HepG2 (cell line): Measurements from ENCODE around the gene INPP5K. TPM values are rescaled to one million over a fixed set of nuclear protein-coding genes. Genes with fewer than 3 reads are reported as not detected.
A peak's percentile ranks its signal among the peaks of the same experiment; 100 is the strongest.

Experiments used
- ATM ChIP-seq: fragments of 450-650 bp; IDR thresholded peaks from 2 replicates; pipeline ENCODE4 v1.7.1; 2017; ENCODE audit warnings: mild to moderate bottlenecking, borderline replicate concordance
- FOSL2 ChIP-seq: sonication (generic); formaldehyde crosslinking; IDR thresholded peaks from 2 replicates; pipeline ENCODE4 v1.4.0; 2020; ENCODE audit warnings: missing genetic modification reagents
- MEIS1 ChIP-seq: sonication (generic); formaldehyde crosslinking; IDR thresholded peaks from 2 replicates; pipeline ENCODE4 v1.9.0; 2021; ENCODE audit warnings: mild to moderate bottlenecking, missing genetic modification reagents, moderate library complexity, borderline replicate concordance
- MTA3 ChIP-seq: sonication (generic); formaldehyde crosslinking; IDR thresholded peaks from 2 replicates; pipeline ENCODE4 v1.4.0; 2020; ENCODE audit warnings: missing genetic modification reagents
- NBN ChIP-seq: fragments of 450-650 bp; conservative IDR thresholded peaks from 2 replicates; pipeline ENCODE4 v1.6.1; 2017
- ONECUT2 ChIP-seq: sonication (generic); formaldehyde crosslinking; IDR thresholded peaks from 2 replicates; pipeline ENCODE4 v1.4.0; 2020; ENCODE audit warnings: missing genetic modification reagents
- PATZ1 ChIP-seq: sonication (generic); formaldehyde crosslinking; IDR thresholded peaks from 2 replicates; pipeline ENCODE4 v1.4.0; 2020; ENCODE audit warnings: missing genetic modification reagents
- PRMT3 ChIP-seq: sonication (generic); formaldehyde crosslinking; IDR thresholded peaks from 2 replicates; pipeline ENCODE4 v1.8.1; 2022; ENCODE audit warnings: low read depth, mild to moderate bottlenecking, moderate library complexity, missing genetic modification reagents, borderline replicate concordance
- RBFOX2 ChIP-seq: fragments of 200-400 bp; formaldehyde crosslinking; IDR thresholded peaks from 2 replicates; pipeline ENCODE4 v1.6.1; 2017; ENCODE audit warnings: low read depth, mild to moderate bottlenecking, low read length
- SAP130 ChIP-seq: IDR thresholded peaks from 2 replicates; pipeline ENCODE4 v1.6.1; 2016; ENCODE audit warnings: low read depth
- TCF12 ChIP-seq, 2 experiments: fragments of 450-650 bp in 1 of 2; sonication (generic) in 1 of 2; formaldehyde crosslinking in 1 of 2; IDR thresholded peaks; 2 replicates each; pipeline versions ENCODE4 v1.6.1 to v1.8.0; 2017 to 2022; ENCODE audit warnings: antibody characterized with exemption in 1 of 2, mild to moderate bottlenecking in 1 of 2, missing genetic modification reagents in 1 of 2, moderate library complexity in 1 of 2
- ZIK1 ChIP-seq: sonication (generic); formaldehyde crosslinking; IDR thresholded peaks from 2 replicates; pipeline ENCODE4 v1.5.0; 2020; ENCODE audit warnings: mild to moderate bottlenecking, low read depth, missing genetic modification reagents, borderline replicate concordance
- ZNF101 ChIP-seq: sonication (generic); formaldehyde crosslinking; IDR thresholded peaks from 2 replicates; pipeline ENCODE4 v1.4.0; 2020; ENCODE audit warnings: mild to moderate bottlenecking, low read depth, missing genetic modification reagents, borderline replicate concordance
- ZNF235 ChIP-seq: sonication (generic); formaldehyde crosslinking; IDR thresholded peaks from 2 replicates; pipeline ENCODE4 v1.8.1; 2023; ENCODE audit warnings: mild to moderate bottlenecking, missing genetic modification reagents, borderline replicate concordance
- ZNF253 ChIP-seq: sonication (generic); formaldehyde crosslinking; IDR thresholded peaks from 2 replicates; pipeline ENCODE4 v1.8.0; 2022; ENCODE audit warnings: mild to moderate bottlenecking, missing genetic modification reagents, borderline replicate concordance
- ZNF652 ChIP-seq: IDR thresholded peaks from 2 replicates; pipeline ENCODE4 v1.6.1; 2016; ENCODE audit warnings: low read depth, borderline replicate concordance
- ZNF704 ChIP-seq: sonication (generic); formaldehyde crosslinking; IDR thresholded peaks from 2 replicates; pipeline ENCODE4 v1.8.1; 2023; ENCODE audit warnings: mild to moderate bottlenecking, inconsistent platforms, moderate library complexity, missing genetic modification reagents, borderline replicate concordance
- ZNF761 ChIP-seq: sonication (generic); formaldehyde crosslinking; conservative IDR thresholded peaks from 2 replicates; pipeline ENCODE4 v1.4.0; 2020; ENCODE audit warnings: mild to moderate bottlenecking, missing genetic modification reagents
- polyA plus RNA-seq, 8 experiments: library from polyadenylated mRNA; depleted of rRNA in 3 of 8; stranded (reverse) in 7 of 8; unstranded in 1 of 8; fragments of >200 nt; fragmentation: Illumina TruSeq in 4 of 8; extraction: Trizol in 4 of 8; gene quantifications; 2 replicates each; pipeline versions ENCODE4 v1.2.1 to v1.2.3, GENCODE V29; 2011 to 2016; ENCODE audit warnings: low read depth in 4 of 8, missing spikeins in 1 of 8, mixed read lengths in 1 of 8; ENCODE audit not compliant: insufficient read depth in 1 of 8
- total RNA-seq, 5 experiments: library from RNA; depleted of rRNA; stranded (reverse); fragments of >200 nt; fragmentation: Illumina TruSeq; extraction: Trizol; gene quantifications; 2 replicates each; pipeline ENCODE4 v1.2.3, GENCODE V29; 2016; ENCODE audit warnings: low read depth in 1 of 5
- TF ChIP-seq, protein P1 (sequence below): sonication (generic); formaldehyde crosslinking; IDR thresholded peaks from 2 replicates; pipeline ENCODE4 v1.4.0; 2020; ENCODE audit warnings: mild to moderate bottlenecking, missing genetic modification reagents, borderline replicate concordance

The INPP5K gene
- total and polyA plus RNA-seq, 2 of the 13 experiments (the other 11 are each of a cell fraction or from before 2014, with no cell fraction given): 4.8 to 9.6 TPM

DNA sequence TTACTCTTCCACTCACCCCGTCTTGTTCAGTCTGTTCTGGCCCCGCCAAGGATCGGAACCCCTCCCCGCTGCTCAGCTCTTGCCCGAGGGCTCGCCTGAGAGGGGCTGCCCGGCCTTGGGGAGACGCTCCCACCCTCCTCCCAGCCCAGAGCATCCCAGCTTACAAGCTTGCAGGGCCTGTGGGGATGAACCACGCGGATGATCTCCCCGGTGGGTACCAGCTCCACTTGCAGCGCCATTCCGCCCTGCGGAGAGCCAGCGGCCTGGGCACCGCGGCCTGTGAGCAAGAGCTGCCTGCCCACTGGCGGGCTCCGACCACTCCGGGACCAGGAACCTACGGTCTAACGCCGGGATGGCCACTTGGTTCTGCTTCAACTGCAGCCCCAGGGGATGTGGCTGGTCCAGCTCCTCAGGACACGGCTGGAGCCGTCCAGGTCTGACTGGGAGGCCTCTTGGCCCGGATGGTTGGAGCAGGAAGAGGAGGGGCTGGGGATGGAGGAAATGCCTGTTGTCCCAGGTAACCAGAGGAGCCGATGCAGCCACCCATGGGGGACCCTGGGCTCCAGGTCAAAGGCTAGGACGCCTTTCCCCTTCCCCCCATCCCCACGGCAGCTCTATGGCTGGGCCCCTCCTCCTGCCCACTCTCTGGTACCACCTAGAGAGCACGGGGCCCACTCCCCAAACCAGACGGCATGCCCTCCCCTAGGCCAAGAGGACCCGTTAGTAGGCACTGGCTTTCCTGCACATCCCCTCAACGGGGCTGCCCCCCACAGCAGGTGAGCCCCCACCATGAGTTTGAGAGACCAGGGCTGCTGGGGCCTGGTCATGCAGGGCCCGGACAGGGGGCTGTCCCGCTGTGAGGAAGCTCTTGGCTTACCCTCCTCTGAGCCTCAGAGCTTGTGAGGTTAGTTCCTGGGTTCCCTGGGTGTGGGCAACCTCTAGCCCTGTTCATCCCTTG, 23.9 kb downstream of the INPP5K start, which contains the start of gene MYO1C (continued):
- TF ChIP-seq, protein P1, sequence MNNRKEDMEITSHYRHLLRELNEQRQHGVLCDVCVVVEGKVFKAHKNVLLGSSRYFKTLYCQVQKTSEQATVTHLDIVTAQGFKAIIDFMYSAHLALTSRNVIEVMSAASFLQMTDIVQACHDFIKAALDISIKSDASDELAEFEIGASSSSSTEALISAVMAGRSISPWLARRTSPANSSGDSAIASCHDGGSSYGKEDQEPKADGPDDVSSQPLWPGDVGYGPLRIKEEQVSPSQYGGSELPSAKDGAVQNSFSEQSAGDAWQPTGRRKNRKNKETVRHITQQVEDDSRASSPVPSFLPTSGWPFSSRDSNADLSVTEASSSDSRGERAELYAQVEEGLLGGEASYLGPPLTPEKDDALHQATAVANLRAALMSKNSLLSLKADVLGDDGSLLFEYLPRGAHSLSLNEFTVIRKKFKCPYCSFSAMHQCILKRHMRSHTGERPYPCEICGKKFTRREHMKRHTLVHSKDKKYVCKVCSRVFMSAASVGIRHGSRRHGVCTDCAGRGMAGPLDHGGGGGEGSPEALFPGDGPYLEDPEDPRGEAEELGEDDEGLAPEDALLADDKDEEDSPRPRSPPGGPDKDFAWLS (CRISPR knock-in tag): 0 out of 2 replicates have a peak, but pooled peaks have one; percentile 41
- 0 out of 2 replicates have a peak, but pooled peaks have one; percentile 23 for TF ChIP-seq RBFOX2
- TF ChIP-seq PRMT3 (CRISPR knock-in tag): no peak
- 0 out of 2 replicates have a peak, but pooled peaks have one; percentile 56 for TF ChIP-seq ZNF235 (CRISPR knock-in tag)
- no peak for TF ChIP-seq NBN
- no peak for TF ChIP-seq MTA3 (CRISPR knock-in tag)
- TF ChIP-seq FOSL2 (CRISPR knock-in tag): no peak
- no peak for TF ChIP-seq ZNF652 (CRISPR knock-in tag)
- TF ChIP-seq ZNF761 (CRISPR knock-in tag): 0 out of 2 replicates have a peak, but pooled peaks have one; percentile 42
- TF ChIP-seq ZIK1 (CRISPR knock-in tag): no peak
- no peak for TF ChIP-seq PATZ1
- no peak for TF ChIP-seq ATM
- TF ChIP-seq ZNF704 (CRISPR knock-in tag): 0 out of 2 replicates have a peak, but pooled peaks have one; percentile 28
- no peak for TF ChIP-seq ZNF101 (CRISPR knock-in tag)
- TF ChIP-seq SAP130 (CRISPR knock-in tag): 0 out of 2 replicates have a peak, but pooled peaks have one; percentile 31
- TF ChIP-seq ONECUT2 (CRISPR knock-in tag): no peak
- TF ChIP-seq ZNF253 (CRISPR knock-in tag): no peak
- no peak for TF ChIP-seq TCF12 (IDR thresholded peaks at IDR 0.05)
- no peak for TF ChIP-seq TCF12 (CRISPR knock-in tag; IDR thresholded peaks at IDR 0.05)
- TF ChIP-seq MEIS1 (CRISPR knock-in tag): peak; percentile 44; the same call in 1 of the 2 replicates
